ENCODE measurements around the gene OR10A5. TPM values are rescaled to one million over a fixed set of nuclear protein-coding genes. Genes with fewer than 3 reads are reported as not detected.

Gene OR10A5
- total RNA-seq, 4 donors from 2014 or later: not detected

DNA sequence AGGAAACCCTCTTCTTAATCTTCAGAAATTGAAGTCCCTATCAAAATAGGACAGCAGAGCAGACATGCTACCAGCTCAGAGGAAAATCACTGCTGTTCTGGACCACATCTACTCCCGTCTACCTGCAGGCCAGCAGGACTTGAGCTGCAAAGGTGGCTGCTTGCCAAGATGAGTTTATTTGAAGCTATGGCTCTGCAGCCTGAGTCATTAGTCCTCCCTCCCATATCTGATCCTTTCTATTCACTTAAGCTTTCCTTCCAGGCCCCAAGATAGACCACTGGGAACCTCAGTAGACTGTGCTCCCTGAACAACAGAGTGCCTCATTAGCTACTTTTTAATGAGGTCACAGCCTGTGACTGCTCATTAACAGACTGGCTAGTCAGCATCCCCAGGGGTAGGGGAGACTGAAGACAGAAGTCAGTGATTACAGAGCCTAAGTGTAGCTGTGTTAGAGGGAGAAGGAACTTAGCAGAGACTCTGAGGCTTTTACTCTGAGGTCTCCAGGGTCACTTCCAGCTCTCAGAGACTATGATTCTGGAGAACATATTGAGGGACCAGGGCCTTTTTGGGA is 10.6 kb downstream of the OR10A5 start:
- Histone ChIP-seq H3K27me3 (no peaks in the 10 kb centered on the region), H3K36me3 (no peaks in the 10 kb centered on the region), H3K27ac (no peak overlapping the region), H3K9me3 (peaks cover 5% of the 10 kb centered on the region), H3K4me3 (no peak overlapping the region), H3K4me1 (no peaks in the 10 kb centered on the region)
- WGBS: 18% methylated on average over 1 of the region's 1 CpG
- DNase-seq (ENCODE audit: low spot score in 2 of 2): no peak
- TF ChIP-seq POLR2AphosphoS5 (IDR thresholded peaks at IDR 0.05) (no peak), EP300 (IDR thresholded peaks at IDR 0.05) (no peak), POLR2A (IDR thresholded peaks at IDR 0.05) (no peak)
- TF ChIP-seq, protein P1, sequence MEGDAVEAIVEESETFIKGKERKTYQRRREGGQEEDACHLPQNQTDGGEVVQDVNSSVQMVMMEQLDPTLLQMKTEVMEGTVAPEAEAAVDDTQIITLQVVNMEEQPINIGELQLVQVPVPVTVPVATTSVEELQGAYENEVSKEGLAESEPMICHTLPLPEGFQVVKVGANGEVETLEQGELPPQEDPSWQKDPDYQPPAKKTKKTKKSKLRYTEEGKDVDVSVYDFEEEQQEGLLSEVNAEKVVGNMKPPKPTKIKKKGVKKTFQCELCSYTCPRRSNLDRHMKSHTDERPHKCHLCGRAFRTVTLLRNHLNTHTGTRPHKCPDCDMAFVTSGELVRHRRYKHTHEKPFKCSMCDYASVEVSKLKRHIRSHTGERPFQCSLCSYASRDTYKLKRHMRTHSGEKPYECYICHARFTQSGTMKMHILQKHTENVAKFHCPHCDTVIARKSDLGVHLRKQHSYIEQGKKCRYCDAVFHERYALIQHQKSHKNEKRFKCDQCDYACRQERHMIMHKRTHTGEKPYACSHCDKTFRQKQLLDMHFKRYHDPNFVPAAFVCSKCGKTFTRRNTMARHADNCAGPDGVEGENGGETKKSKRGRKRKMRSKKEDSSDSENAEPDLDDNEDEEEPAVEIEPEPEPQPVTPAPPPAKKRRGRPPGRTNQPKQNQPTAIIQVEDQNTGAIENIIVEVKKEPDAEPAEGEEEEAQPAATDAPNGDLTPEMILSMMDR (IDR thresholded peaks at IDR 0.05): no peak

DNA sequence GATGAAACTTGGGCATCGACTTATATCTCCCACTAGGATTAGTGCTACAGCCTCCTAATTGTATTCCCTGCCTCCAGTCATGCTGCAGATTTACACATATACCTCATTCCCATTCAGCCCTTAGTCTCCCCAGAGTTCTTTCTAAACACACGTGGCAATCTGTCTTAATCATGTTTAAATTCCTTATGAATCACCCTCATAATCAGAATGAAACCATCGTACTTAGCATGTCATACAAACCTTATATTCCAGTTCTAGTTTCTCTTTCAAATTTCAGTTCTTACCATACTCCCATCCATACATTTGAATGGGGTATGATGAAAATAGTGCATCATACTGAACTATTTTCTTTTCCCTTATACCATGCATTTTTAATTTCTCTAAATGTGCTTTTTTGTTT is 11.4 kb downstream of the OR10A5 start:
- 55% methylated on average over 3 of the region's 3 CpGs for WGBS
- no peak for DNase-seq (ENCODE audit: low spot score in 2 of 2)
- Histone ChIP-seq H3K9me3 (peaks cover 5% of the 10 kb centered on the region), H3K27me3 (no peaks in the 10 kb centered on the region), H3K27ac (no peak overlapping the region), H3K4me1 (no peaks in the 10 kb centered on the region), H3K36me3 (no peaks in the 10 kb centered on the region), H3K4me3 (no peak overlapping the region)
- no peak for TF ChIP-seq POLR2A (IDR thresholded peaks at IDR 0.05)
- TF ChIP-seq, protein P1 (IDR thresholded peaks at IDR 0.05): no peak
- TF ChIP-seq EP300 (IDR thresholded peaks at IDR 0.05): no peak
- no peak for TF ChIP-seq POLR2AphosphoS5 (IDR thresholded peaks at IDR 0.05)

DNA sequence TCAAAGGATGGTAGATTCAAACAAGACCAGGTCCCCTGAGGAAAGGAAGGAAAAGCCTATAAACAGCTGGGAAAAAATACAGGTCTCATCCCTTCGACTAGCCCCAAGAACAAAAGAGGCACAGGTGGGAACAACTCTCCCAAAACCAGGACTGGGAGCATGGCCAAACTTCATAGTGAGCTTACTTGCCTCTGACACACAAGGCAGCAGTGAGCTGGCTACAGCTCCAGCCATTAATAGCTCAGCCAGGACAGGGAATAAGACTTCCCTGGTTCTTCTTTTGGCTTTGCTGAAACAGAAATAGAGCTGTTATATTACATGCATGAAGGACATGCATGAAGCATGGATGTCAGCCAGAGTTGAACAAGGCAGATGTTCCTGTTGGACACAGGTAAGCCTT is 17.5 kb downstream of the OR10A5 start, which contains the start of gene OR10A2:
OR10A2 (plus strand) TSS at position 97 of the 400 bp plus-strand sequence. CDS start 6,698 bp downstream, outside the sequence.
- no peaks in the 10 kb centered on the region for H3K27me3 ChIP-seq
- no peak for DNase-seq (ENCODE audit: low spot score in 2 of 2)
- no peaks in the 10 kb centered on the region for H3K9me3 ChIP-seq
- no peak within 1 kb of the TSS for H3K4me3 ChIP-seq
- no peaks in the 10 kb centered on the region for H3K4me1 ChIP-seq
- no peak within 1 kb of the TSS for H3K27ac ChIP-seq
- 27% methylated on average over 1 of the region's 1 CpG for WGBS
- TF ChIP-seq POLR2A (IDR thresholded peaks at IDR 0.05) (no peak), EP300 (IDR thresholded peaks at IDR 0.05) (no peak), POLR2AphosphoS5 (IDR thresholded peaks at IDR 0.05) (no peak)
- TF ChIP-seq, protein P1 (IDR thresholded peaks at IDR 0.05): no peak
- no peaks in the 10 kb centered on the region for H3K36me3 ChIP-seq

DNA sequence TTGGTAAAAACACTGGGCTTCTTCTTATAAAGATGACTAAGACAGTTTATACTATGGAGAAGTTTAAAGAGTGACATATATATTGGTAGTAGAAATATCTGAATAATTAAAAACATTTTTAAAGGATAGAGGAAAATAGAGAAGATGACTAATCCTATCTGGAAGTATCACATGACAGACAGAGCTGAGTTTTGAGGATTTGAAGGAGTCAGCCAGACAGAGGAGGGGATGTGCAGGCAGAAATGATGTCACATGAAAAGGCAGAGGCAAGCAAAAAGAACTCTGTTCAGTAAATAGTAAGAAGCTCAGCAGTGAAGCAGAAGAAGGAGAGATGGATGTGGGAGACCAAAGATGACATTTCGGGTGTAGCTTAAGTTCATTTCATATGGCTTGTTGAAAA is 19.0 kb downstream of the OR10A5 start:
- Histone ChIP-seq H3K4me3 (no peak overlapping the region), H3K27ac (no peak overlapping the region), H3K4me1 (no peaks in the 10 kb centered on the region), H3K36me3 (no peaks in the 10 kb centered on the region), H3K9me3 (no peaks in the 10 kb centered on the region), H3K27me3 (no peaks in the 10 kb centered on the region)
- WGBS: 88% methylated on average over 1 of the region's 1 CpG
- TF ChIP-seq POLR2A (IDR thresholded peaks at IDR 0.05) (no peak), EP300 (IDR thresholded peaks at IDR 0.05) (no peak)
- DNase-seq (ENCODE audit: low spot score in 2 of 2): no peak

DNA sequence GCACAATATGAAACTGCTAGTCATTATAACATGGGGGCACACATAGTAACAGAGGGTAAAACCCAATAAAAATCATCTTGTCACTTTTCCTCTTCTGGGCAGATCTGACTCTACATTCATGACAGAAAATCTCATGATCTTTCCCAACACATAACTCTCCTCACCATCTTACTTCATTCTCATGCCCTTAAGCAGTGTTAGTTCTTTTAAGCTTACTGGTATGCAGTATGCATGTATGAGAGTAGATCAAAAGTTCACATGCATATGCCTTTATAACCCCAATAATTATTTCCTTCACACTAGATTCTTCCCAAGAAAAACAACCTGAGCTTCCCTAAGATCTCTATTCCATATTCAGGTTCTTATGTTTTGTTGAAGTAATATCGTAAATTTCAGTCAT is 25.8 kb downstream of the OR10A5 start:
- no peak overlapping the region for H3K4me3 ChIP-seq
- H3K36me3 ChIP-seq: no peaks in the 10 kb centered on the region
- TF ChIP-seq POLR2AphosphoS5 (IDR thresholded peaks at IDR 0.05) (no peak), POLR2A (IDR thresholded peaks at IDR 0.05) (no peak), EP300 (IDR thresholded peaks at IDR 0.05) (no peak)
- TF ChIP-seq, protein P1 (IDR thresholded peaks at IDR 0.05): no peak
- 78% methylated on average over 1 of the region's 1 CpG for WGBS
- no peaks in the 10 kb centered on the region for H3K27me3 ChIP-seq
- DNase-seq (ENCODE audit: low spot score in 2 of 2): no peak
- H3K27ac ChIP-seq: no peak overlapping the region
- H3K4me1 ChIP-seq: no peaks in the 10 kb centered on the region
- no peaks in the 10 kb centered on the region for H3K9me3 ChIP-seq

DNA sequence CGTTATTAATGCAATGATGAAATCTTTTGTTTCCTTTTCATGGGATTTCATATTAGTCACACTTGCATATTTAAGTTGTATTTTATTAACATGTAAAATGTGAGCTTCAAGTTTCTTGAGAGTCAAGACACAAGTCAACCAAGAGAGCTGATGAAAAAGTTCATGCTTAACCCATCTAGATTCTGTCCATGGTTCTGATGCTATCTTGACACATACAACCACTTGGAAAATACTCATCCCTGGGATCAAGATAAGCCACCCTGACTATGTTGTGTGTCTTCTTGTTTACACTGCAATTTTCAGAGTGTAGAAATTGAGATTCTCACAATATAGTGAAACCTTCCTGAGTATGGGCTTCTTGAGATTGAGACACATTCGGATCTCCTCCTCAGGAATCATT is 30.3 kb downstream of the OR10A5 start:
- Histone ChIP-seq H3K27ac (no peak overlapping the region), H3K4me1 (no peaks in the 10 kb centered on the region), H3K4me3 (no peak overlapping the region), H3K36me3 (no peaks in the 10 kb centered on the region), H3K9me3 (no peaks in the 10 kb centered on the region), H3K27me3 (no peaks in the 10 kb centered on the region)
- TF ChIP-seq POLR2A (IDR thresholded peaks at IDR 0.05) (no peak), POLR2AphosphoS5 (IDR thresholded peaks at IDR 0.05) (no peak), EP300 (IDR thresholded peaks at IDR 0.05) (no peak)
- TF ChIP-seq, protein P1 (IDR thresholded peaks at IDR 0.05): no peak
- 76% methylated on average over 2 of the region's 2 CpGs for WGBS
- no peak for DNase-seq (ENCODE audit: low spot score in 2 of 2)
